Measurements from ENCODE around the gene MYO7A. TPM values are rescaled to one million over a fixed set of nuclear protein-coding genes. Genes with fewer than 3 reads are reported as not detected.

The MYO7A gene
- total RNA-seq, 2 experiments from 2014 or later, result 0.07 to 0.15 TPM

- H3K9me3 Mint-ChIP-seq, result no peaks in the 10 kb centered on the region
- no peak overlapping the region for H3K4me3 Mint-ChIP-seq
- H3K4me1 Mint-ChIP-seq, result no peaks in the 10 kb centered on the region
- no peak overlapping the region for H3K27ac Mint-ChIP-seq
- peaks cover 2% of the 10 kb centered on the region for H3K27me3 Mint-ChIP-seq
- DNase-seq, result no peak
- POLR2A ChIA-PET, result no interaction called here
- no peaks in the 10 kb centered on the region for H3K36me3 Mint-ChIP-seq (ENCODE audit: low read depth)
- CTCF ChIA-PET, result no interaction called here
Measured at GRCh38 chr11:77213029-77213579, 85.1 kb downstream of the MYO7A start.

GRCh38 chr11:77213589-77214428 is 85.8 kb downstream of the MYO7A start:
- Mint-ChIP-seq H3K9me3 (no peaks in the 10 kb centered on the region), H3K4me3 (no peak overlapping the region), H3K27me3 (peaks cover 2% of the 10 kb centered on the region), H3K4me1 (no peaks in the 10 kb centered on the region), H3K27ac (no peak overlapping the region), H3K36me3 (ENCODE audit: low read depth) (no peaks in the 10 kb centered on the region)
- DNase-seq, result no peak
- POLR2A ChIA-PET, result no interaction called here
- CTCF ChIA-PET, result no interaction called here

DNA sequence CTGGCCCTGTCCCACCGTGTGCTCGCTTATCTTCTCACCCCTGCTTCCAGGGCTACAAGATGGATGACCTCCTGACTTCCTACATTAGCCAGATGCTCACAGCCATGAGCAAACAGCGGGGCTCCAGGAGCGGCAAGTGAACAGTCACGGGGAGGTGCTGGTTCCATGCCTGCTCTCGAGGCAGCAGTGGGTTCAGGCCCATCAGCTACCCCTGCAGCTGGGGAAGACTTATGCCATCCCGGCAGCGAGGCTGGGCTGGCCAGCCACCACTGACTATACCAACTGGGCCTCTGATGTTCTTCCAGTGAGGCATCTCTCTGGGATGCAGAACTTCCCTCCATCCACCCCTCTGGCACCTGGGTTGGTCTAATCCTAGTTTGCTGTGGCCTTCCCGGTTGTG is 86.5 kb downstream of the MYO7A start:
- Mint-ChIP-seq H3K9me3 (no peaks in the 10 kb centered on the region), H3K27me3 (peaks cover 8% of the 10 kb centered on the region), H3K4me1 (no peaks in the 10 kb centered on the region), H3K4me3 (no peak overlapping the region), H3K27ac (no peak overlapping the region), H3K36me3 (ENCODE audit: low read depth) (no peaks in the 10 kb centered on the region)
- no peak for DNase-seq
- ChIA-PET CTCF (interaction anchor here (1.5 kb wide), 1 partner anchor 10 kb away, joined by 4 read pairs; no protein-coding TSS in a partner anchor), POLR2A (no interaction called here)

DNA sequence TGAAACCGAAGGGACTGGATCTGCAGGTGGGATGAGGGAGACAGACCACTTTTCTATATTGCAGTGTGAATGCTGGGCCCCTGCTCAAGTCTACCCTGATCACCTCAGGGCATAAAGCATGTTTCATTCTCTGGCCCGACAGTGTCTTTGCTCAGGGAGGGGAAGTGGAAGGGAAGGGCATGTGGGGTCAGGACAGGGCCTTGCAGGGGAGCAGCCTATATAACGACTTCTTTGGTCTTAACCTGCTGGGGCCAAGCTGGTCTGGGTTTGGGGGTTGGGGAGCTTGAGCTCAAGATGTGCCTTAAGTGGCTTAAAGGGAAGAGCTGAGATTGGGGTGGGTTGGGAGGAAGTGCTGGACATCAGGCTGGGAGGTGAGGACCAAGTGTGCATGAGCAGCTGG is 87.1 kb downstream of the MYO7A start:
- ChIA-PET CTCF (interaction anchor here (0.5 to 1.5 kb wide), 2 partner anchors 10 to 321 kb away, joined by 3 to 4 read pairs; no protein-coding TSS in a partner anchor), POLR2A (no interaction called here)
- H3K27ac Mint-ChIP-seq, result no peak overlapping the region
- H3K27me3 Mint-ChIP-seq, result peaks cover 13% of the 10 kb centered on the region
- no peaks in the 10 kb centered on the region for H3K4me1 Mint-ChIP-seq
- DNase-seq, result no peak
- H3K36me3 Mint-ChIP-seq (ENCODE audit: low read depth), result no peaks in the 10 kb centered on the region
- no peak overlapping the region for H3K4me3 Mint-ChIP-seq
- H3K9me3 Mint-ChIP-seq, result no peaks in the 10 kb centered on the region

- DNase-seq, result no peak
- no peak overlapping the region for H3K4me3 Mint-ChIP-seq
- no peak overlapping the region for H3K27ac Mint-ChIP-seq
- no peaks in the 10 kb centered on the region for H3K36me3 Mint-ChIP-seq (ENCODE audit: low read depth)
- H3K9me3 Mint-ChIP-seq, result no peaks in the 10 kb centered on the region
- no peaks in the 10 kb centered on the region for H3K4me1 Mint-ChIP-seq
- CTCF ChIA-PET, result no interaction called here
- POLR2A ChIA-PET, result no interaction called here
- H3K27me3 Mint-ChIP-seq, result peaks cover 26% of the 10 kb centered on the region
Measured at GRCh38 chr11:77217156-77217555, 89.1 kb downstream of the MYO7A start.

- Mint-ChIP-seq H3K4me3 (no peak overlapping the region), H3K4me1 (no peaks in the 10 kb centered on the region), H3K27ac (no peak overlapping the region), H3K36me3 (ENCODE audit: low read depth) (no peaks in the 10 kb centered on the region), H3K9me3 (no peaks in the 10 kb centered on the region), H3K27me3 (peaks cover 42% of the 10 kb centered on the region)
- DNase-seq, result no peak
- ChIA-PET POLR2A (no interaction called here), CTCF (interaction anchor here (0.9 kb wide), 1 partner anchor 14 kb away, joined by 3 read pairs; no protein-coding TSS in a partner anchor)
Measured at GRCh38 chr11:77223797-77224196, 95.8 kb downstream of the MYO7A start.

- no peak for DNase-seq
- Mint-ChIP-seq H3K27ac (no peak overlapping the region), H3K27me3 (peaks cover 13% of the 10 kb centered on the region), H3K9me3 (no peaks in the 10 kb centered on the region), H3K4me1 (no peaks in the 10 kb centered on the region), H3K4me3 (no peak overlapping the region), H3K36me3 (ENCODE audit: low read depth) (no peaks in the 10 kb centered on the region)
- CTCF ChIA-PET, result interaction anchor here (1.3 kb wide), 1 partner anchor 81 kb away, joined by 3 read pairs; no protein-coding TSS in a partner anchor
- POLR2A ChIA-PET, result no interaction called here
Measured at GRCh38 chr11:77230878-77231605, 103.0 kb downstream of the MYO7A start.

DNA sequence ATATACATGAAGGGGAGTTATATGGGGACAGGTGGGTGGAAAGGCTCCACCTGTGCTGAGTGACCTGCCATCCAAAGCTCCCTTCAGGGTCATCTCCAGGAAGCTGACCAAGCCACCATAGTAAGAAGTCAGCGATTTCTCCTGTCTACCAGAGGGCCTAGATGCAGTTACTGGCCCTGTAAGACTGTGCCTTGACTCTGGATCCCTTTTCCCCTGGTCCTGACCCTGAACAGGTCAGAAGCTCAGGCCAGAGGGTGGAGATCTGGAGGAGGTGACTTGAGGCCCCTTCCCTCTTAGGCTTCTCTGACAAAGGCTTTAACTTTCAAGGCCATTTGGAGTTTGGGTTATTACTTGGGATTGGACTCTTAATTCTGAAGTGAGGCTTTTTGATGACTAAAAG is 103.8 kb downstream of the MYO7A start:
- H3K4me3 Mint-ChIP-seq, result no peak overlapping the region
- POLR2A ChIA-PET, result no interaction called here
- DNase-seq, result no peak
- no peaks in the 10 kb centered on the region for H3K9me3 Mint-ChIP-seq
- no peak overlapping the region for H3K27ac Mint-ChIP-seq
- CTCF ChIA-PET, result interaction anchor here (1.3 kb wide), 1 partner anchor 80 kb away, joined by 3 read pairs; no protein-coding TSS in a partner anchor
- H3K36me3 Mint-ChIP-seq (ENCODE audit: low read depth), result no peaks in the 10 kb centered on the region
- H3K4me1 Mint-ChIP-seq, result no peaks in the 10 kb centered on the region
- peaks cover 11% of the 10 kb centered on the region for H3K27me3 Mint-ChIP-seq

- no peak overlapping the region for H3K27ac Mint-ChIP-seq
Measured at GRCh38 chr11:77232242-77232641, 104.2 kb downstream of the MYO7A start.

GRCh38 chr11:77233011-77233410 is 105.0 kb downstream of the MYO7A start:
- Mint-ChIP-seq H3K9me3 (no peaks in the 10 kb centered on the region), H3K4me1 (no peaks in the 10 kb centered on the region), H3K27ac (no peak overlapping the region), H3K27me3 (peaks cover 8% of the 10 kb centered on the region), H3K36me3 (ENCODE audit: low read depth) (no peaks in the 10 kb centered on the region), H3K4me3 (no peak overlapping the region)
- no peak for DNase-seq
- CTCF ChIA-PET, result no interaction called here
- POLR2A ChIA-PET, result no interaction called here

More at GRCh38 chr11:77232242-77232641, 104.2 kb downstream of the MYO7A start:
- Mint-ChIP-seq H3K36me3 (ENCODE audit: low read depth) (no peaks in the 10 kb centered on the region), H3K4me3 (no peak overlapping the region), H3K27me3 (peaks cover 10% of the 10 kb centered on the region), H3K9me3 (no peaks in the 10 kb centered on the region), H3K4me1 (no peaks in the 10 kb centered on the region)
- ChIA-PET CTCF (interaction anchor here (1.3 kb wide), 1 partner anchor 80 kb away, joined by 3 read pairs; no protein-coding TSS in a partner anchor), POLR2A (no interaction called here)
- no peak for DNase-seq

DNA sequence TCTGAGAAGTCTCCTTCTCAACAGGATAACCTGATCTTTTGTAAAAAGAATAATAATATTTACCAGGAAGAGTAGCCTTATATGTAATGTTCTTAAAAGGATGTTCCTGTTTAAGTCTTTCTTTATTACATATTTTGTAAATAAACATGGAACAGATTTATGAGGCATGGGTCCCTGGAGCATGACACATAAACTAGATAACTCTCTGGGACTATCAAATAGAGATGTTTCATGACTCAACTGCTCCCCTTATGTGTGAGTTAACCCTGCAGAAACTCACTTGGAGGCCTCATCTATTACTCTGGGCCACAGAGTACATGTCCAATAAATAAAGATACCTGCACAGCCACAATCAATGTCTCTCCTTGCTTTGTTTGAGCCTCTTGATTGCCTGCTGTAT is 108.9 kb downstream of the MYO7A start:
- Mint-ChIP-seq H3K36me3 (ENCODE audit: low read depth) (no peaks in the 10 kb centered on the region), H3K27ac (no peak overlapping the region), H3K27me3 (peaks cover 7% of the 10 kb centered on the region), H3K9me3 (no peaks in the 10 kb centered on the region), H3K4me1 (no peaks in the 10 kb centered on the region), H3K4me3 (no peak overlapping the region)
- POLR2A ChIA-PET, result no interaction called here
- CTCF ChIA-PET, result interaction anchor here (0.9 kb wide), 1 partner anchor 13 kb away, joined by 3 read pairs; no protein-coding TSS in a partner anchor
- DNase-seq, result no peak

GRCh38 chr11:77244277-77245027 is 116.4 kb downstream of the MYO7A start:
- Mint-ChIP-seq H3K27ac (peak overlapping the region; percentile 1), H3K4me1 (peaks cover 5% of the 10 kb centered on the region), H3K27me3 (no peaks in the 10 kb centered on the region), H3K9me3 (no peaks in the 10 kb centered on the region), H3K4me3 (no peak overlapping the region), H3K36me3 (ENCODE audit: low read depth) (no peaks in the 10 kb centered on the region)
- POLR2A ChIA-PET, result interaction anchor here (0.5 kb wide), 1 partner anchor 203 kb away, joined by 4 read pairs; no protein-coding TSS in a partner anchor
- CTCF ChIA-PET, result interaction anchor here (0.6 to 0.9 kb wide), 2 partner anchors 12 to 79 kb away, joined by 3 read pairs; no protein-coding TSS in a partner anchor
- DNase-seq, result no peak

Data from activated CD4-positive, alpha-beta T cell treated with anti-CD3 and anti-CD28 coated beads, Interleukin-2, amount 10 ng/mL, durations not matched to agents 7 days and 5 days (primary cell).